HEK293 (cell line): ENCODE data around the gene EGFR.

Experiments used
- CTCF ChIA-PET: fragments of 350-600 bp; formaldehyde crosslinking; extraction: SDS; loops from one replicate; lab custom pipeline; 2021; ENCODE audit warnings: antibody characterized with exemption; lab: Yijun Ruan, JAX
- POLR2A ChIA-PET: fragments of 300-600 bp; formaldehyde crosslinking; extraction: SDS; loops from one replicate; lab custom pipeline; 2020; ENCODE audit warnings: antibody characterized with exemption, inconsistent platforms; lab: Yijun Ruan, JAX
- H3K27ac ChIP-seq: fragments of 200-500 bp; sonication (Bioruptor generic); 2 replicates; pipeline ENCODE4 v1.5.1; 2014; ENCODE audit warnings: low read depth, low read length, control low read depth, inconsistent platforms; ENCODE audit errors: extremely low read depth
- H3K36me3 ChIP-seq, 2 experiments: fragments of 200-500 bp in 1 of 2; sonication (Bioruptor generic) in 1 of 2; 1 replicate in 1 of 2; 2 replicates in 1 of 2; pipeline ENCODE4 v1.5.1; 2014 to 2017; ENCODE audit warnings: inconsistent platforms in 2 of 2, low read length in 2 of 2; ENCODE audit not compliant: control insufficient read depth in 2 of 2, insufficient read depth in 1 of 2
- H3K4me1 ChIP-seq: fragments of 200-500 bp; sonication (Bioruptor generic); 2 replicates; pipeline ENCODE4 v1.5.1; 2014; ENCODE audit warnings: mild to moderate bottlenecking, low read length, inconsistent platforms; ENCODE audit not compliant: control insufficient read depth, insufficient read depth
- H3K4me3 ChIP-seq: 2 replicates; pipeline ENCODE4 v1.5.1; 2011; ENCODE audit warnings: low read depth, mild to moderate bottlenecking, control low read depth, low read length, moderate library complexity
- H3K9me3 ChIP-seq: fragments of 200-500 bp; sonication (Bioruptor generic); 2 replicates; pipeline ENCODE4 v1.5.1; 2014; ENCODE audit warnings: low read depth, low read length, inconsistent platforms; ENCODE audit not compliant: control insufficient read depth, insufficient read depth
- EGR2 ChIP-seq: fragments of 450-650 bp; formaldehyde crosslinking; IDR thresholded peaks from 2 replicates; pipeline ENCODE4 v1.5.1; 2016; ENCODE audit warnings: low read depth, missing biosample characterization, missing genetic modification characterization
- HOXD13 ChIP-seq: sonication (generic); formaldehyde crosslinking; IDR thresholded peaks from 2 replicates; pipeline ENCODE4 v1.8.0; 2022; ENCODE audit warnings: missing genetic modification reagents, borderline replicate concordance
- KLF1 ChIP-seq: fragments of 450-650 bp; formaldehyde crosslinking; IDR thresholded peaks from 2 replicates; pipeline ENCODE4 v1.5.1; 2016; ENCODE audit warnings: missing biosample characterization, missing genetic modification characterization
- KLF16 ChIP-seq: fragments of 450-650 bp; formaldehyde crosslinking; IDR thresholded peaks from 2 replicates; pipeline ENCODE4 v1.5.1; 2017; ENCODE audit warnings: missing biosample characterization, missing genetic modification characterization
- KLF9 ChIP-seq: fragments of 450-650 bp; formaldehyde crosslinking; IDR thresholded peaks from 2 replicates; pipeline ENCODE4 v1.5.1; 2016; ENCODE audit warnings: missing biosample characterization, missing genetic modification characterization, low read depth
- SCRT2 ChIP-seq: fragments of 450-650 bp; formaldehyde crosslinking; IDR thresholded peaks from 2 replicates; pipeline ENCODE4 v1.5.1; 2016; ENCODE audit warnings: missing biosample characterization, missing genetic modification characterization
- SP7 ChIP-seq: fragments of 450-650 bp; formaldehyde crosslinking; IDR thresholded peaks from 2 replicates; pipeline ENCODE4 v1.5.1; 2016; ENCODE audit warnings: missing biosample characterization, missing genetic modification characterization
- TSHZ1 ChIP-seq: fragments of 450-650 bp; formaldehyde crosslinking; IDR thresholded peaks from 2 replicates; pipeline ENCODE4 v1.5.1; 2016; ENCODE audit warnings: missing biosample characterization, missing genetic modification characterization, borderline replicate concordance
- ZFP41 ChIP-seq: fragments of 450-650 bp; formaldehyde crosslinking; IDR thresholded peaks from 2 replicates; pipeline ENCODE4 v1.5.1; 2016; ENCODE audit warnings: missing biosample characterization, missing genetic modification characterization, borderline replicate concordance
- ZNF138 ChIP-seq: fragments of 450-650 bp; formaldehyde crosslinking; IDR thresholded peaks from 2 replicates; pipeline ENCODE4 v1.5.1; 2016; ENCODE audit warnings: missing biosample characterization, missing genetic modification characterization, borderline replicate concordance
- ZNF157 ChIP-seq: fragments of 450-650 bp; formaldehyde crosslinking; IDR thresholded peaks from 2 replicates; pipeline ENCODE4 v1.5.1; 2016; ENCODE audit warnings: missing biosample characterization, missing genetic modification characterization
- ZNF19 ChIP-seq: fragments of 450-650 bp; formaldehyde crosslinking; IDR thresholded peaks from 2 replicates; pipeline ENCODE4; 2016; ENCODE audit warnings: missing biosample characterization, missing genetic modification characterization, low read depth
- ZNF292 ChIP-seq: fragments of 450-650 bp; formaldehyde crosslinking; IDR thresholded peaks from 2 replicates; pipeline ENCODE4 v1.5.1; 2016; ENCODE audit warnings: low read depth, missing biosample characterization, missing genetic modification characterization, borderline replicate concordance
- ZNF302 ChIP-seq: fragments of 450-650 bp; formaldehyde crosslinking; IDR thresholded peaks from 2 replicates; pipeline ENCODE4 v1.5.1; 2016; ENCODE audit warnings: missing biosample characterization, missing genetic modification characterization, low read depth
- ZNF311 ChIP-seq: fragments of 450-650 bp; formaldehyde crosslinking; IDR thresholded peaks from 2 replicates; pipeline ENCODE4 v1.5.1; 2017; ENCODE audit warnings: missing biosample characterization, missing genetic modification characterization, borderline replicate concordance
- ZNF324 ChIP-seq: fragments of 450-650 bp; formaldehyde crosslinking; IDR thresholded peaks from 2 replicates; pipeline ENCODE4 v1.5.1; 2016; ENCODE audit warnings: missing biosample characterization, missing genetic modification characterization
- ZNF341 ChIP-seq: fragments of 450-650 bp; formaldehyde crosslinking; IDR thresholded peaks from 2 replicates; pipeline ENCODE4; 2016; ENCODE audit warnings: low read depth, missing biosample characterization, missing genetic modification characterization
- ZNF354C ChIP-seq: fragments of 450-650 bp; formaldehyde crosslinking; IDR thresholded peaks from 2 replicates; pipeline ENCODE4 v1.5.1; 2016; ENCODE audit warnings: missing biosample characterization, missing genetic modification characterization, low read depth, borderline replicate concordance
- ZNF366 ChIP-seq: fragments of 450-650 bp; formaldehyde crosslinking; conservative IDR thresholded peaks from 2 replicates; pipeline ENCODE4 v1.5.1; 2016; ENCODE audit warnings: missing biosample characterization, missing genetic modification characterization
- ZNF37A ChIP-seq: fragments of 450-650 bp; IDR thresholded peaks from 2 replicates; pipeline ENCODE4 v1.5.1; 2018; ENCODE audit warnings: missing biosample characterization, missing genetic modification characterization
- ZNF391 ChIP-seq: fragments of 450-650 bp; formaldehyde crosslinking; IDR thresholded peaks from 2 replicates; pipeline ENCODE4 v1.5.1; 2016; ENCODE audit warnings: low read depth, missing biosample characterization, missing genetic modification characterization, borderline replicate concordance
- ZNF416 ChIP-seq: fragments of 450-650 bp; formaldehyde crosslinking; IDR thresholded peaks from 2 replicates; pipeline ENCODE4 v1.5.1; 2016; ENCODE audit warnings: missing biosample characterization, missing genetic modification characterization
- ZNF561 ChIP-seq: fragments of 450-650 bp; IDR thresholded peaks from 2 replicates; pipeline ENCODE4 v1.5.1; 2018; ENCODE audit warnings: missing biosample characterization, missing genetic modification characterization, borderline replicate concordance
- ZNF610 ChIP-seq: fragments of 450-650 bp; formaldehyde crosslinking; IDR thresholded peaks from 2 replicates; pipeline ENCODE4 v1.5.1; 2016; ENCODE audit warnings: missing biosample characterization, missing genetic modification characterization, borderline replicate concordance
- ZNF629 ChIP-seq: fragments of 450-650 bp; formaldehyde crosslinking; IDR thresholded peaks from 2 replicates; pipeline ENCODE4 v1.5.1; 2017; ENCODE audit warnings: missing biosample characterization, missing genetic modification characterization
- ZNF837 ChIP-seq: fragments of 450-650 bp; formaldehyde crosslinking; IDR thresholded peaks from 2 replicates; pipeline ENCODE4 v1.5.1; 2016; ENCODE audit warnings: missing biosample characterization, missing genetic modification characterization
- ZSCAN18 ChIP-seq: fragments of 450-650 bp; formaldehyde crosslinking; IDR thresholded peaks from 2 replicates; pipeline ENCODE4 v1.5.1; 2016; ENCODE audit warnings: missing biosample characterization, missing genetic modification characterization
- TF ChIP-seq, protein P1 (sequence below): sonication (generic); formaldehyde crosslinking; IDR thresholded peaks from 2 replicates; pipeline ENCODE4 v1.8.1; 2022; ENCODE audit warnings: mild to moderate bottlenecking, moderate library complexity, missing genetic modification reagents
- TF ChIP-seq, protein P2 (sequence below): fragments of 450-650 bp; IDR thresholded peaks from 2 replicates; pipeline ENCODE4 v1.5.1; 2018; ENCODE audit warnings: missing biosample characterization, missing genetic modification characterization
- TF ChIP-seq, protein P3 (sequence below): fragments of 450-650 bp; formaldehyde crosslinking; IDR thresholded peaks from 2 replicates; pipeline ENCODE4 v1.5.1; 2017; ENCODE audit warnings: missing biosample characterization, missing genetic modification characterization
- TF ChIP-seq, protein P4 (sequence below): fragments of 450-650 bp; formaldehyde crosslinking; IDR thresholded peaks from 2 replicates; pipeline ENCODE4 v1.5.1; 2016; ENCODE audit warnings: missing biosample characterization, missing genetic modification characterization

EGFR gene

DNA sequence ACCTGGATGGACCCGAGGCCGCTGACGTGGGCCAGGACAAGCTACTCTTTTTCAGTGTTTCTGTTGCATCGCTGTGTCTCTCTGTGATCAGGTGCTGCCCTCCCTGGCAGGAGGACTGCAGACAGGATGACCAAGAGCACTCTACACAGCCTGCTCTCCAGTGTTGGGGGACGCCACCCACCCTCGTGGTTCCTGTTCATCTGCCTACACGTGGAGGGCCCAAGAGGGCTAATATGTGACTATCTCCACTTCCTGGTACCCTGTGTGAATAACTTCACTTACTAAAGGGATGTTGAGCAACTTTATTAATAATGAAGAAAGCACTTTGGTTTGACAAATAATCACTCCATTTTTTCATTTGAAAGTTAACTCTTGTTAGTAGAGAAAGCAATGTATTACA, 101.3 kb downstream of the EGFR start:
- CTCF ChIA-PET = no interaction called here

GRCh38 chr7:55120501-55121198, 101.8 kb downstream of the EGFR start:
- no peak overlapping the region for H3K4me3 ChIP-seq
- H3K27ac ChIP-seq = no peak overlapping the region
- no peaks in the 10 kb centered on the region for H3K36me3 ChIP-seq
- no peaks in the 10 kb centered on the region for H3K9me3 ChIP-seq
- ChIA-PET POLR2A (no interaction called here), CTCF (no interaction called here)
- H3K4me1 ChIP-seq = peaks cover 2% of the 10 kb centered on the region; the same call in 1 of the 2 replicates
- TF ChIP-seq TSHZ1 = no peak
- TF ChIP-seq ZNF37A (tag by site-specific recombination) = no peak
- TF ChIP-seq ZNF366 (tag by site-specific recombination) = no peak
- no peak for TF ChIP-seq ZNF19
- TF ChIP-seq, protein P1, sequence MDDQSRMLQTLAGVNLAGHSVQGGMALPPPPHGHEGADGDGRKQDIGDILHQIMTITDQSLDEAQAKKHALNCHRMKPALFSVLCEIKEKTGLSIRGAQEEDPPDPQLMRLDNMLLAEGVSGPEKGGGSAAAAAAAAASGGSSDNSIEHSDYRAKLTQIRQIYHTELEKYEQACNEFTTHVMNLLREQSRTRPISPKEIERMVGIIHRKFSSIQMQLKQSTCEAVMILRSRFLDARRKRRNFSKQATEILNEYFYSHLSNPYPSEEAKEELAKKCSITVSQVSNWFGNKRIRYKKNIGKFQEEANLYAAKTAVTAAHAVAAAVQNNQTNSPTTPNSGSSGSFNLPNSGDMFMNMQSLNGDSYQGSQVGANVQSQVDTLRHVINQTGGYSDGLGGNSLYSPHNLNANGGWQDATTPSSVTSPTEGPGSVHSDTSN (CRISPR knock-in tag) = no peak
- TF ChIP-seq HOXD13 = no peak
- TF ChIP-seq ZNF292 = no peak
- TF ChIP-seq ZNF157 = no peak
- no peak for TF ChIP-seq ZNF311
- no peak for TF ChIP-seq ZNF354C (tag by site-specific recombination)
- TF ChIP-seq, protein P2, sequence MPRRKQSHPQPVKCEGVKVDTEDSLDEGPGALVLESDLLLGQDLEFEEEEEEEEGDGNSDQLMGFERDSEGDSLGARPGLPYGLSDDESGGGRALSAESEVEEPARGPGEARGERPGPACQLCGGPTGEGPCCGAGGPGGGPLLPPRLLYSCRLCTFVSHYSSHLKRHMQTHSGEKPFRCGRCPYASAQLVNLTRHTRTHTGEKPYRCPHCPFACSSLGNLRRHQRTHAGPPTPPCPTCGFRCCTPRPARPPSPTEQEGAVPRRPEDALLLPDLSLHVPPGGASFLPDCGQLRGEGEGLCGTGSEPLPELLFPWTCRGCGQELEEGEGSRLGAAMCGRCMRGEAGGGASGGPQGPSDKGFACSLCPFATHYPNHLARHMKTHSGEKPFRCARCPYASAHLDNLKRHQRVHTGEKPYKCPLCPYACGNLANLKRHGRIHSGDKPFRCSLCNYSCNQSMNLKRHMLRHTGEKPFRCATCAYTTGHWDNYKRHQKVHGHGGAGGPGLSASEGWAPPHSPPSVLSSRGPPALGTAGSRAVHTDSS = no peak
- TF ChIP-seq KLF9 (tag by site-specific recombination) = no peak
- TF ChIP-seq KLF16 (tag by site-specific recombination) = no peak
- no peak for TF ChIP-seq ZNF837
- TF ChIP-seq, protein P3, sequence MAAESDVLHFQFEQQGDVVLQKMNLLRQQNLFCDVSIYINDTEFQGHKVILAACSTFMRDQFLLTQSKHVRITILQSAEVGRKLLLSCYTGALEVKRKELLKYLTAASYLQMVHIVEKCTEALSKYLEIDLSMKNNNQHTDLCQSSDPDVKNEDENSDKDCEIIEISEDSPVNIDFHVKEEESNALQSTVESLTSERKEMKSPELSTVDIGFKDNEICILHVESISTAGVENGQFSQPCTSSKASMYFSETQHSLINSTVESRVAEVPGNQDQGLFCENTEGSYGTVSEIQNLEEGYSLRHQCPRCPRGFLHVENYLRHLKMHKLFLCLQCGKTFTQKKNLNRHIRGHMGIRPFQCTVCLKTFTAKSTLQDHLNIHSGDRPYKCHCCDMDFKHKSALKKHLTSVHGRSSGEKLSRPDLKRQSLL (tag by site-specific recombination) = no peak

More for the DNA sequence above, 101.3 kb downstream of the EGFR start:
- Histone ChIP-seq H3K4me3 (no peak overlapping the region), H3K9me3 (no peaks in the 10 kb centered on the region), H3K4me1 (peaks cover 2% of the 10 kb centered on the region; the same call in 1 of the 2 replicates), H3K27ac (no peak overlapping the region), H3K36me3 (no peaks in the 10 kb centered on the region)
- TF ChIP-seq ZNF629 (tag by site-specific recombination) = no peak
- no peak for TF ChIP-seq ZNF341
- TF ChIP-seq ZNF610 (tag by site-specific recombination) = no peak
- no peak for TF ChIP-seq EGR2
- TF ChIP-seq SCRT2 (tag by site-specific recombination) = no peak
- TF ChIP-seq ZNF416 (tag by site-specific recombination) = no peak
- no peak for TF ChIP-seq ZNF391
- no peak for TF ChIP-seq ZFP41 (tag by site-specific recombination)
- TF ChIP-seq, protein P4, sequence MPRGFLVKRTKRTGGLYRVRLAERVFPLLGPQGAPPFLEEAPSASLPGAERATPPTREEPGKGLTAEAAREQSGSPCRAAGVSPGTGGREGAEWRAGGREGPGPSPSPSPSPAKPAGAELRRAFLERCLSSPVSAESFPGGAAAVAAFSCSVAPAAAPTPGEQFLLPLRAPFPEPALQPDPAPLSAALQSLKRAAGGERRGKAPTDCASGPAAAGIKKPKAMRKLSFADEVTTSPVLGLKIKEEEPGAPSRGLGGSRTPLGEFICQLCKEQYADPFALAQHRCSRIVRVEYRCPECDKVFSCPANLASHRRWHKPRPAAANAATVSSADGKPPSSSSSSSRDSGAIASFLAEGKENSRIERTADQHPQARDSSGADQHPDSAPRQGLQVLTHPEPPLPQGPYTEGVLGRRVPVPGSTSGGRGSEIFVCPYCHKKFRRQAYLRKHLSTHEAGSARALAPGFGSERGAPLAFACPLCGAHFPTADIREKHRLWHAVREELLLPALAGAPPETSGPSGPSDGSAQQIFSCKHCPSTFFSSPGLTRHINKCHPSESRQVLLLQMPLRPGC (tag by site-specific recombination) = no peak
- no peak for TF ChIP-seq ZSCAN18 (tag by site-specific recombination)
- TF ChIP-seq ZNF302 (tag by site-specific recombination) = no peak
- TF ChIP-seq KLF1 (tag by site-specific recombination) = no peak
- no peak for TF ChIP-seq ZNF138 (tag by site-specific recombination)
- TF ChIP-seq ZNF324 = no peak
- TF ChIP-seq ZNF561 (tag by site-specific recombination) = no peak
- TF ChIP-seq SP7 (tag by site-specific recombination) = no peak
- POLR2A ChIA-PET = no interaction called here
